Trophoblast cell (in vitro differentiated cells and primary cell): ENCODE data around the gene SERPIND1.

Experiments used
- DNase-seq, 2 donors: peaks; one replicate each; pipeline ENCODE4 v3.0.0-alpha.2; 2016
- H2AFZ ChIP-seq: 2 replicates; pipeline ENCODE4 v1.6.1; 2013; ENCODE audit warnings: low read length, moderate library complexity, mild to moderate bottlenecking; ENCODE audit not compliant: insufficient read depth, poor library complexity
- H2AK5ac ChIP-seq: 2 replicates; pipeline ENCODE4 v1.6.1; 2013; ENCODE audit warnings: mild to moderate bottlenecking, low read length
- H2BK120ac ChIP-seq: 2 replicates; pipeline ENCODE4 v1.6.1; 2013; ENCODE audit warnings: low read length, mild to moderate bottlenecking, moderate library complexity; ENCODE audit not compliant: insufficient read depth, poor library complexity
- H2BK12ac ChIP-seq: 2 replicates; pipeline ENCODE4 v1.6.1; 2013; ENCODE audit warnings: mild to moderate bottlenecking, low read length, moderate library complexity
- H2BK5ac ChIP-seq: 2 replicates; pipeline ENCODE4 v1.6.1; 2013; ENCODE audit warnings: low read length, low read depth, moderate library complexity, mild to moderate bottlenecking; ENCODE audit not compliant: poor library complexity
- H3K14ac ChIP-seq: 2 replicates; pipeline ENCODE4 v1.6.1; 2013; ENCODE audit warnings: mild to moderate bottlenecking, low read length
- H3K18ac ChIP-seq: 2 replicates; pipeline ENCODE4 v1.6.1; 2013; ENCODE audit warnings: mild to moderate bottlenecking, low read length
- H3K23ac ChIP-seq: 2 replicates; pipeline ENCODE4 v1.6.1; 2013; ENCODE audit warnings: low read length
- H3K27ac ChIP-seq: 2 replicates; pipeline ENCODE4 v1.5.1; 2013; ENCODE audit warnings: low read depth, mild to moderate bottlenecking, inconsistent platforms, low read length, moderate library complexity
- H3K27me3 ChIP-seq: 2 replicates; pipeline ENCODE4 v1.6.1; 2013; ENCODE audit warnings: inconsistent platforms, mild to moderate bottlenecking, low read length, moderate library complexity; ENCODE audit not compliant: insufficient read depth
- H3K36me3 ChIP-seq, 2 experiments: 1 replicate in 1 of 2; 2 replicates in 1 of 2; pipeline ENCODE4 v1.6.1; 2013; ENCODE audit warnings: low read length in 2 of 2, mild to moderate bottlenecking in 2 of 2, moderate library complexity in 1 of 2; ENCODE audit not compliant: insufficient read depth in 2 of 2, control insufficient read depth in 1 of 2
- H3K4ac ChIP-seq: 2 replicates; pipeline ENCODE4 v1.6.1; 2013; ENCODE audit warnings: low read depth, mild to moderate bottlenecking, low read length, moderate library complexity
- H3K4me1 ChIP-seq, 2 experiments: 1 replicate in 1 of 2; 2 replicates in 1 of 2; pipeline ENCODE4 v1.6.1; 2013; ENCODE audit warnings: low read length in 2 of 2, mild to moderate bottlenecking in 2 of 2, moderate library complexity in 1 of 2; ENCODE audit not compliant: insufficient read depth in 2 of 2, control insufficient read depth in 1 of 2
- H3K4me2 ChIP-seq: 2 replicates; pipeline ENCODE4 v1.6.1; 2013; ENCODE audit warnings: inconsistent platforms, mild to moderate bottlenecking, low read length, moderate library complexity
- H3K4me3 ChIP-seq: 2 replicates; pipeline ENCODE4 v1.5.1; 2013; ENCODE audit warnings: mild to moderate bottlenecking, low read depth, low read length, inconsistent platforms
- H3K79me1 ChIP-seq: one replicate; pipeline ENCODE4 v1.6.1; 2013; ENCODE audit warnings: low read length
- H3K79me2 ChIP-seq: 2 replicates; pipeline ENCODE4 v1.6.1; 2013; ENCODE audit warnings: low read length, mild to moderate bottlenecking; ENCODE audit not compliant: control insufficient read depth, insufficient read depth, poor library complexity
- H3K9ac ChIP-seq: 2 replicates; pipeline ENCODE4 v1.6.1; 2013; ENCODE audit warnings: mild to moderate bottlenecking, low read length
- H3K9me3 ChIP-seq: 2 replicates; pipeline ENCODE4 v1.6.1; 2013; ENCODE audit warnings: low read depth, mild to moderate bottlenecking, control low read depth, inconsistent platforms, low read length; ENCODE audit not compliant: insufficient read depth
- H4K12ac ChIP-seq: 2 replicates; pipeline ENCODE4 v1.6.1; 2013; ENCODE audit warnings: low read depth, mild to moderate bottlenecking, low read length, moderate library complexity
- H4K8ac ChIP-seq: 2 replicates; pipeline ENCODE4 v1.6.1; 2013; ENCODE audit warnings: low read depth, mild to moderate bottlenecking, low read length, moderate library complexity
- H4K91ac ChIP-seq: one replicate; pipeline ENCODE4 v1.6.1; 2013; ENCODE audit warnings: low read depth, mild to moderate bottlenecking, low read length, moderate library complexity
- WGBS: extraction: QIAGEN DNeasy Blood & Tissue Kit; methylation state at CpG from one replicate; pipeline ENCODE4 v1.1.7; 2013; ENCODE audit warnings: missing lambda C conversion rate; ENCODE audit not compliant: insufficient read length, insufficient coverage; ENCODE audit errors: extremely low coverage; 5-methylcytosine and 5-hydroxymethylcytosine counted together

The SERPIND1 gene

DNA sequence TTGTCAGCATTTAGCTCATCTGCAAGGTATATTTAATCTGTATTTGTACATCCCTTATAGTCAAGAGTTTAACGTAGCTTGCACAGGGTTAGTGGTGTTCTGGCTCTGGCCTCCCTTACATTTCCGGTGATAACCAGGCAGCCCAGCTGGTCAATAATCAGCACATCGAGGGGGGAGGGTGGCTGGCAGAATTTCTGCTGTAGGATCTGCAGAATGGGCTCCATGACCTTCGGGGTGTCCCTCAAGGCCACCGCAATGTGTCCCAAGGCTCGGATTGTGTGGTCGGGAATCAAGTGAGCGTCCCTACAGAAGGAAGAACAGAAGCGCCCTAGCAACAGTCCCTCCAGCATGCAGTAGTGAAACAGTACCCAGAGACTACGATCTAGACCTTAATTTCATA lies 25.1 kb downstream of the SERPIND1 start:
- WGBS = no CpG with 5 or more reads among the region's 10 CpGs
- H3K4me3 ChIP-seq = no peak overlapping the region
- H2AK5ac ChIP-seq = peak overlapping the region; percentile 65
- DNase-seq = no peak
- H3K36me3 ChIP-seq = peaks cover 40 to 45% of the 10 kb centered on the region in 2 experiments
- no peaks in the 10 kb centered on the region for H3K79me2 ChIP-seq
- no peak overlapping the region for H4K12ac ChIP-seq
- H3K9ac ChIP-seq = no peak overlapping the region
- peak overlapping the region; percentile 4 for H4K91ac ChIP-seq
- H3K4me2 ChIP-seq = no peak overlapping the region
- no peak overlapping the region for H4K8ac ChIP-seq
- peak overlapping the region; percentile 37 for H2BK120ac ChIP-seq
- H3K27me3 ChIP-seq = no peaks in the 10 kb centered on the region
- H3K79me1 ChIP-seq = peaks cover 6% of the 10 kb centered on the region
- no peak overlapping the region for H2AFZ ChIP-seq
- H3K4me1 ChIP-seq = peaks cover 4 to 8% of the 10 kb centered on the region in 2 experiments
- peak overlapping the region; percentile 28 for H3K14ac ChIP-seq
- H3K27ac ChIP-seq = peak overlapping the region; percentile 57
- no peak overlapping the region for H3K23ac ChIP-seq
- H3K4ac ChIP-seq = no peak overlapping the region
- H2BK12ac ChIP-seq = peak overlapping the region; percentile 27
- H2BK5ac ChIP-seq = no peak overlapping the region
- no peak overlapping the region for H3K18ac ChIP-seq
- no peaks in the 10 kb centered on the region for H3K9me3 ChIP-seq

GRCh38 chr22:20799449-20799848 lies 25.5 kb downstream of the SERPIND1 start:
- H3K27me3 ChIP-seq = no peaks in the 10 kb centered on the region
- no peak overlapping the region for H2BK5ac ChIP-seq
- no peak overlapping the region for H2BK120ac ChIP-seq
- H2AFZ ChIP-seq = no peak overlapping the region
- H3K9ac ChIP-seq = no peak overlapping the region
- H2AK5ac ChIP-seq = no peak overlapping the region
- no peaks in the 10 kb centered on the region for H3K9me3 ChIP-seq
- no peak overlapping the region for H3K14ac ChIP-seq
- H3K4me1 ChIP-seq = peaks cover 4 to 8% of the 10 kb centered on the region in 2 experiments
- peak overlapping the region; percentile 4 for H4K91ac ChIP-seq
- no peak overlapping the region for H3K23ac ChIP-seq
- H4K12ac ChIP-seq = no peak overlapping the region
- no peak overlapping the region for H3K4me3 ChIP-seq
- no peak overlapping the region for H2BK12ac ChIP-seq
- no peak overlapping the region for H3K4me2 ChIP-seq
- DNase-seq = peak; percentile 97 to 98
- H3K18ac ChIP-seq = no peak overlapping the region
- no peak overlapping the region for H3K4ac ChIP-seq
- peak overlapping the region; percentile 57 for H3K27ac ChIP-seq
- H3K79me1 ChIP-seq = peaks cover 6% of the 10 kb centered on the region
- no peaks in the 10 kb centered on the region for H3K79me2 ChIP-seq
- no peak overlapping the region for H4K8ac ChIP-seq
- H3K36me3 ChIP-seq = peaks cover 36 to 48% of the 10 kb centered on the region in 2 experiments
- WGBS = no CpG with 5 or more reads among the region's 8 CpGs

GRCh38 chr22:20802452-20802851 lies 28.5 kb downstream of the SERPIND1 start:
- Histone ChIP-seq H4K12ac (no peak overlapping the region), H3K27ac (no peak overlapping the region), H3K9ac (no peak overlapping the region), H3K23ac (no peak overlapping the region), H3K4me3 (no peak overlapping the region), H2BK12ac (no peak overlapping the region), H3K79me2 (no peaks in the 10 kb centered on the region), H2AFZ (no peak overlapping the region), H3K27me3 (no peaks in the 10 kb centered on the region), H3K36me3 (peaks cover 25 to 38% of the 10 kb centered on the region in 2 experiments), H3K4ac (no peak overlapping the region), H3K9me3 (peaks cover 2% of the 10 kb centered on the region), H3K79me1 (peaks cover 6% of the 10 kb centered on the region), H4K8ac (no peak overlapping the region), H2BK5ac (no peak overlapping the region), H2BK120ac (no peak overlapping the region), H2AK5ac (no peak overlapping the region), H4K91ac (no peak overlapping the region), H3K4me1 (peaks cover 8 to 14% of the 10 kb centered on the region in 2 experiments), H3K4me2 (no peak overlapping the region), H3K14ac (no peak overlapping the region), H3K18ac (no peak overlapping the region)
- no peak for DNase-seq
- no CpG with 5 or more reads among the region's 6 CpGs for WGBS

- no peak overlapping the region for H3K18ac ChIP-seq
- peaks cover 22 to 37% of the 10 kb centered on the region in 2 experiments for H3K36me3 ChIP-seq
- H3K27me3 ChIP-seq = no peaks in the 10 kb centered on the region
- H3K14ac ChIP-seq = no peak overlapping the region
- no peak overlapping the region for H4K91ac ChIP-seq
- H3K79me1 ChIP-seq = peaks cover 6% of the 10 kb centered on the region
- H3K27ac ChIP-seq = no peak overlapping the region
- H3K4me3 ChIP-seq = no peak overlapping the region
- H4K12ac ChIP-seq = no peak overlapping the region
- H2BK5ac ChIP-seq = no peak overlapping the region
- H3K4ac ChIP-seq = no peak overlapping the region
- H3K4me1 ChIP-seq = peaks cover 8 to 15% of the 10 kb centered on the region in 2 experiments
- H3K79me2 ChIP-seq = no peaks in the 10 kb centered on the region
- no peak overlapping the region for H3K4me2 ChIP-seq
- H3K23ac ChIP-seq = no peak overlapping the region
- H4K8ac ChIP-seq = no peak overlapping the region
- no peak overlapping the region for H2AFZ ChIP-seq
- H2BK12ac ChIP-seq = no peak overlapping the region
- H2BK120ac ChIP-seq = no peak overlapping the region
- H3K9me3 ChIP-seq = peaks cover 2% of the 10 kb centered on the region
- DNase-seq = no peak
- H3K9ac ChIP-seq = no peak overlapping the region
- no peak overlapping the region for H2AK5ac ChIP-seq
- WGBS = no CpG with 5 or more reads among the region's 11 CpGs
Observed at GRCh38 chr22:20802922-20803553, 29.1 kb downstream of the SERPIND1 start.
